Spinal cord (tissue), 10 donors: Measurements from ENCODE around the gene TEAD1. TPM values are rescaled to one million over a fixed set of nuclear protein-coding genes. Genes with fewer than 3 reads are reported as not detected.

Experiments
- DNase-seq, 6 donors: peaks; one replicate each; pipeline versions ENCODE4 v3.0.0 to v3.0.0-alpha.2; 2013 to 2015; ENCODE audit warnings: low spot score in 6 of 6, low read depth in 4 of 6
- H3K27ac ChIP-seq: one replicate; pipeline ENCODE4 v1.5.1; 2013; ENCODE audit warnings: low read depth, low read length, control low read depth
- H3K27me3 ChIP-seq: one replicate; pipeline ENCODE4 v1.6.1; 2013; ENCODE audit warnings: low read length; ENCODE audit not compliant: control insufficient read depth, insufficient read depth
- H3K36me3 ChIP-seq: one replicate; pipeline ENCODE4 v1.6.1; 2013; ENCODE audit warnings: low read length; ENCODE audit not compliant: control insufficient read depth, insufficient read depth
- H3K4me1 ChIP-seq: one replicate; pipeline ENCODE4 v1.6.1; 2013; ENCODE audit warnings: low read length; ENCODE audit not compliant: control insufficient read depth, insufficient read depth
- H3K4me3 ChIP-seq: one replicate; pipeline ENCODE4 v1.5.1; 2013; ENCODE audit warnings: low read depth, low read length, control low read depth
- H3K9me3 ChIP-seq: one replicate; pipeline ENCODE4 v1.6.1; 2013; ENCODE audit warnings: low read length; ENCODE audit not compliant: control insufficient read depth, insufficient read depth
- WGBS: methylation state at CpG from one replicate; pipeline ENCODE4 v1.1.5; 2013; ENCODE audit warnings: missing lambda C conversion rate; ENCODE audit not compliant: insufficient coverage; 5-methylcytosine and 5-hydroxymethylcytosine counted together
- polyA plus RNA-seq, 2 donors: library from polyadenylated mRNA; unstranded; fragments of 120-200 nt; gene quantifications; one replicate each; pipeline ENCODE4 v1.2.1, GENCODE V29; 2013; ENCODE audit not compliant: insufficient read length in 2 of 2
- total RNA-seq, 2 donors: library from RNA; depleted of rRNA in 1 of 2; stranded (reverse); fragments of 120-200 nt in 1 of 2; fragments of >200 nt in 1 of 2; gene quantifications; one replicate each; pipeline versions ENCODE4 v1.2.3 to v1.2.4, GENCODE V29; 2013 to 2014
- donor health status: healthy.

The TEAD1 gene
- total and polyA plus RNA-seq, 4 donors = 39.2 to 70.9 (median 58.7) TPM

- peaks cover 15% of the 10 kb centered on the region for H3K4me1 ChIP-seq
- H3K4me3 ChIP-seq = no peak overlapping the region
- no peaks in the 10 kb centered on the region for H3K9me3 ChIP-seq
- peak overlapping the region; percentile 71 for H3K27ac ChIP-seq
- H3K36me3 ChIP-seq = peaks cover 3% of the 10 kb centered on the region
- DNase-seq = no peak
- H3K27me3 ChIP-seq = no peaks in the 10 kb centered on the region
- 39% methylated on average over 2 of the region's 8 CpGs for WGBS
Measured at GRCh38 chr11:12725055-12725862, 51.0 kb downstream of the TEAD1 start.

GRCh38 chr11:12725863-12726682 is 51.9 kb downstream of the TEAD1 start:
- WGBS = 88% methylated on average over 4 of the region's 8 CpGs
- H3K4me1 ChIP-seq = peaks cover 15% of the 10 kb centered on the region
- H3K27me3 ChIP-seq = no peaks in the 10 kb centered on the region
- H3K27ac ChIP-seq = peak overlapping the region; percentile 16
- no peak overlapping the region for H3K4me3 ChIP-seq
- no peaks in the 10 kb centered on the region for H3K9me3 ChIP-seq
- H3K36me3 ChIP-seq = peaks cover 3% of the 10 kb centered on the region
- DNase-seq = no peak

- Histone ChIP-seq H3K36me3 (peaks cover 3% of the 10 kb centered on the region), H3K27me3 (no peaks in the 10 kb centered on the region), H3K4me3 (no peak overlapping the region), H3K4me1 (peaks cover 15% of the 10 kb centered on the region), H3K9me3 (no peaks in the 10 kb centered on the region), H3K27ac (no peak overlapping the region)
- DNase-seq = no peak
- WGBS = 54% methylated on average over 2 of the region's 5 CpGs
Measured at GRCh38 chr11:12727563-12728211, 53.5 kb downstream of the TEAD1 start.

- H3K27me3 ChIP-seq = no peaks in the 10 kb centered on the region
- WGBS = 68% methylated on average over 3 of the region's 4 CpGs
- H3K36me3 ChIP-seq = peaks cover 3% of the 10 kb centered on the region
- H3K9me3 ChIP-seq = no peaks in the 10 kb centered on the region
- H3K27ac ChIP-seq = no peak overlapping the region
- no peak for DNase-seq
- H3K4me3 ChIP-seq = no peak overlapping the region
- H3K4me1 ChIP-seq = peaks cover 15% of the 10 kb centered on the region
Measured at GRCh38 chr11:12728417-12728816, 54.2 kb downstream of the TEAD1 start.

GRCh38 chr11:12729941-12730340 is 55.7 kb downstream of the TEAD1 start:
- WGBS = no CpG with 5 or more reads among the region's 5 CpGs
- Histone ChIP-seq H3K36me3 (no peaks in the 10 kb centered on the region), H3K4me1 (peaks cover 5% of the 10 kb centered on the region), H3K9me3 (no peaks in the 10 kb centered on the region), H3K27ac (no peak overlapping the region), H3K27me3 (no peaks in the 10 kb centered on the region), H3K4me3 (no peak overlapping the region)
- DNase-seq = no peak

GRCh38 chr11:12731841-12732336 is 57.7 kb downstream of the TEAD1 start:
- H3K36me3 ChIP-seq = no peaks in the 10 kb centered on the region
- H3K27me3 ChIP-seq = no peaks in the 10 kb centered on the region
- no peak overlapping the region for H3K27ac ChIP-seq
- H3K4me3 ChIP-seq = no peak overlapping the region
- no peaks in the 10 kb centered on the region for H3K9me3 ChIP-seq
- peaks cover 4% of the 10 kb centered on the region for H3K4me1 ChIP-seq
- DNase-seq = no peak
- 86% methylated on average over 1 of the region's 3 CpGs for WGBS

GRCh38 chr11:12733091-12733490 is 58.9 kb downstream of the TEAD1 start:
- Histone ChIP-seq H3K27me3 (no peaks in the 10 kb centered on the region), H3K4me1 (peaks cover under 1% of the 10 kb centered on the region), H3K9me3 (no peaks in the 10 kb centered on the region), H3K27ac (no peak overlapping the region), H3K4me3 (no peak overlapping the region), H3K36me3 (no peaks in the 10 kb centered on the region)
- WGBS = 100% methylated on average over 2 of the region's 2 CpGs
- DNase-seq = no peak

- Histone ChIP-seq H3K36me3 (no peaks in the 10 kb centered on the region), H3K4me3 (no peak overlapping the region), H3K9me3 (no peaks in the 10 kb centered on the region), H3K27ac (no peak overlapping the region), H3K4me1 (no peaks in the 10 kb centered on the region), H3K27me3 (no peaks in the 10 kb centered on the region)
- WGBS = no CpG with 5 or more reads among the region's 4 CpGs
- no peak for DNase-seq
Measured at GRCh38 chr11:12734625-12735024, 60.4 kb downstream of the TEAD1 start.

- no peaks in the 10 kb centered on the region for H3K36me3 ChIP-seq
- no peaks in the 10 kb centered on the region for H3K9me3 ChIP-seq
- no peak overlapping the region for H3K4me3 ChIP-seq
- no peak overlapping the region for H3K27ac ChIP-seq
- H3K4me1 ChIP-seq = no peaks in the 10 kb centered on the region
- WGBS = 90% methylated on average over 2 of the region's 7 CpGs
- no peaks in the 10 kb centered on the region for H3K27me3 ChIP-seq
- DNase-seq = no peak
Measured at GRCh38 chr11:12735262-12735661, 61.0 kb downstream of the TEAD1 start.
